ENCODE data around the gene PDXP.
"Not testable (repeated sequence)": the region's sequence is repeated elsewhere in the genome, so short reads cannot be mapped to it uniquely, and the experiment has no call there.

Gene PDXP

DNA sequence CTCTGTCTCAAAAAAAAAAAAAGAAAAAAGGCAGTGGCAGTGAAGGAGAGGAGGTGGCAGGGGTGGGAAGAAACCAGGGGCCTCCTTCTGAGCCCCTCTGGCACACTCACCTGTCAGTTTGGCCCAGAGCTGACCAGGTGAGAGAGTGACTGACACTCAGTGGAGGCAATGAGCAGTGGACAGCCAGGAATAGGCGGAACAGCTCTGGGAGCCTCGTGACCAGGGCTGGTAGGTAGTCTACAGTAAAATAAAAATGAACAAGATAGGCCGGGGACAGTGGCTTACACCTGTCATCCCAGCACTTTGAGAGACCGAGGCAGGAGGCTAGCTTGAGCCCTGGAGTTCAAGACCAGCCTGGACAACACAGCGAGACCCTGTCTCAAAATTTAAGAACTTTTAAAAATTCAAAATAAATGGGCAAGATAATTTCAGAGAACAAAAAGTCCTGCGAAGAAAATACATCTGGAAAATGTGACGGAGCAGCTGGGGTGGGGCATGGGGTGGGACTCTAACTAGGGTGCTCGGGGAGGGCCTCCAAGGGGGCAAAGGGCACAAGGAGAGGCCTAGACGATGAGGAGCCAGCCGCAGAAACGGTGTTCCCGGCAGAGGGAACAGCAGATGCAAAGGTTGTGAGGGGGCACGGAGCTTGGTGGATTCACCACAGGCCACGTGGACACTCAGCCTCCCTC is 3.8 kb upstream of the PDXP start:
- H3K4me3 ChIP-seq (ENCODE audit: control insufficient read depth in 1 of 7, extremely low read depth in 1 of 7, insufficient read depth in 4 of 7, low read depth in 2 of 7, low read length in 6 of 7): no peak overlapping the region
- H3K27ac ChIP-seq (ENCODE audit: insufficient read depth in 1 of 2, low read depth in 1 of 2, low read length in 2 of 2, poor library complexity in 1 of 2, severe bottlenecking in 2 of 2): no peak overlapping the region
- H3K36me3 ChIP-seq (ENCODE audit: control insufficient read depth in 4 of 4, insufficient read depth in 4 of 4, low read length in 3 of 4): peaks cover 4 to 37% (median 24%) of the 10 kb centered on the region in 4 experiments
- WGBS (ENCODE audit: insufficient coverage): 92% methylated on average over 12 of the region's 14 CpGs
- H3K9me3 ChIP-seq (ENCODE audit: control extremely low read depth in 1 of 5, control insufficient read depth in 4 of 5, insufficient read depth in 2 of 5, low read depth in 1 of 5, low read length in 4 of 5): no peaks in the 10 kb centered on the region
- ChIA-PET CTCF (interaction anchor here (1.0 to 39.6 kb wide), 3 partner anchors 17 to 50 kb away, joined by 3 to 672 read pairs (median 494); partner anchors contain the start of genes LGALS1, NOL12 and SH3BP1), POLR2A (no interaction called here)
- H3K27me3 ChIP-seq (replicated peaks in 2 of 5; ENCODE audit: control insufficient read depth in 4 of 5, insufficient read depth in 5 of 5, low read length in 4 of 5): no peaks in the 10 kb centered on the region
- DNase-seq: no peak
- peaks cover 7 to 18% (median 17%) of the 10 kb centered on the region in 4 experiments for H3K4me1 ChIP-seq (ENCODE audit: control extremely low read depth in 1 of 4, control insufficient read depth in 4 of 4, insufficient read depth in 4 of 4, low read length in 3 of 4)

DNA sequence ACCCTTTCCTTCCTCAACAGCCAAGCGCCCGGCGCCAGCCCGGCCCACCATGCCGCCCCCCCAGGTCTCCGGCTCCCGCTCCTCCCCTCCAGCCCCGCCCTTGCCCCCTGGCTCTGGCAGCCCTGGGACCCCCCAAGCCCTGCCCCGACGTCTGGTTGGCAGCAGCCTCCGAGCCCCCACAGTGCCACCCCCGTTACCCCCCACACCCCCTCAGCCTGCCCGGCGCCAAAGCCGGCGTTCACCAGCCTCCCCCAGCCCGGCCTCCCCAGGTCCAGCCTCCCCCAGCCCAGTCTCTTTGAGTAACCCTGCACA is 3.3 kb upstream of the PDXP start:
- ChIA-PET CTCF (interaction anchor here (1.0 to 39.6 kb wide), 3 partner anchors 18 to 50 kb away, joined by 3 to 672 read pairs (median 494); partner anchors contain the start of genes LGALS1, NOL12 and SH3BP1), POLR2A (no interaction called here)
- Histone ChIP-seq H3K4me3 (ENCODE audit: control insufficient read depth in 1 of 7, extremely low read depth in 1 of 7, insufficient read depth in 4 of 7, low read depth in 2 of 7, low read length in 6 of 7) (no peak overlapping the region), H3K9me3 (ENCODE audit: control extremely low read depth in 1 of 5, control insufficient read depth in 4 of 5, insufficient read depth in 2 of 5, low read depth in 1 of 5, low read length in 4 of 5) (no peaks in the 10 kb centered on the region), H3K36me3 (ENCODE audit: control insufficient read depth in 4 of 4, insufficient read depth in 4 of 4, low read length in 3 of 4) (peaks cover 4 to 32% (median 19%) of the 10 kb centered on the region in 4 experiments), H3K4me1 (ENCODE audit: control extremely low read depth in 1 of 4, control insufficient read depth in 4 of 4, insufficient read depth in 4 of 4, low read length in 3 of 4) (peaks cover 10 to 23% (median 22%) of the 10 kb centered on the region in 4 experiments), H3K27ac (ENCODE audit: insufficient read depth in 1 of 2, low read depth in 1 of 2, low read length in 2 of 2, poor library complexity in 1 of 2, severe bottlenecking in 2 of 2) (no peak overlapping the region), H3K27me3 (replicated peaks in 2 of 5; ENCODE audit: control insufficient read depth in 4 of 5, insufficient read depth in 5 of 5, low read length in 4 of 5) (no peaks in the 10 kb centered on the region)
- 89% methylated on average over 4 of the region's 17 CpGs for WGBS (ENCODE audit: insufficient coverage)
- DNase-seq: no peak

DNA sequence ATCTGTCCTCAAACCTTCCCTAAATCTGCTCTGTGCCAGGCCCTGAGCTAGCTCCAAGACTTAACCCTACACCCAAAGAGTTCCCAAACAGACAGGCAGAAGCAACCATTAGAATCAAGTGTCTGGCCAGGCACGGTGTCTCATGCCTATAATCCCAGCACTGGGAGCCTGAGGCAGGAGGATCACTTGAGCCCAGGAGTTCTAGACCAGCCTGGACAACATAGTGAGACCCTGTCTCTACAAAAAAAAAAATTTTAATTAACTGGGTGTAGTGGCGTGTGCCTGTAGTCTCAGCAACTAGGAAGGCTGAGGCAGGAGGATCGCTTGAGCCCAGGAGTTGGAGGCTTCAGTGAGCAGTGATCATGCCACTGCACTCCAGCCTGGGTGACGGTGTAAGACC is 1.9 kb upstream of the PDXP start:
- H3K4me3 ChIP-seq (ENCODE audit: control insufficient read depth in 1 of 7, extremely low read depth in 1 of 7, insufficient read depth in 4 of 7, low read depth in 2 of 7, low read length in 6 of 7); H3K27me3 ChIP-seq (replicated peaks in 2 of 5; ENCODE audit: control insufficient read depth in 4 of 5, insufficient read depth in 5 of 5, low read length in 4 of 5); POLR2A ChIA-PET; H3K9me3 ChIP-seq (ENCODE audit: control extremely low read depth in 1 of 5, control insufficient read depth in 4 of 5, insufficient read depth in 2 of 5, low read depth in 1 of 5, low read length in 4 of 5); DNase-seq; H3K27ac ChIP-seq (ENCODE audit: insufficient read depth in 1 of 2, low read depth in 1 of 2, low read length in 2 of 2, poor library complexity in 1 of 2, severe bottlenecking in 2 of 2): not testable (repeated sequence)
- peaks cover 2 to 30% (median 11%) of the 10 kb centered on the region in 4 experiments for H3K36me3 ChIP-seq (ENCODE audit: control insufficient read depth in 4 of 4, insufficient read depth in 4 of 4, low read length in 3 of 4)
- 100% methylated on average over 4 of the region's 4 CpGs for WGBS (ENCODE audit: insufficient coverage)
- peaks cover 13 to 37% (median 35%) of the 10 kb centered on the region in 4 experiments for H3K4me1 ChIP-seq (ENCODE audit: control extremely low read depth in 1 of 4, control insufficient read depth in 4 of 4, insufficient read depth in 4 of 4, low read length in 3 of 4)
- CTCF ChIA-PET: interaction anchor here (25.2 to 39.6 kb wide), 2 partner anchors 19 to 21 kb away, joined by 494 to 672 read pairs; partner anchors contain the start of genes LGALS1, NOL12 and SH3BP1

DNA sequence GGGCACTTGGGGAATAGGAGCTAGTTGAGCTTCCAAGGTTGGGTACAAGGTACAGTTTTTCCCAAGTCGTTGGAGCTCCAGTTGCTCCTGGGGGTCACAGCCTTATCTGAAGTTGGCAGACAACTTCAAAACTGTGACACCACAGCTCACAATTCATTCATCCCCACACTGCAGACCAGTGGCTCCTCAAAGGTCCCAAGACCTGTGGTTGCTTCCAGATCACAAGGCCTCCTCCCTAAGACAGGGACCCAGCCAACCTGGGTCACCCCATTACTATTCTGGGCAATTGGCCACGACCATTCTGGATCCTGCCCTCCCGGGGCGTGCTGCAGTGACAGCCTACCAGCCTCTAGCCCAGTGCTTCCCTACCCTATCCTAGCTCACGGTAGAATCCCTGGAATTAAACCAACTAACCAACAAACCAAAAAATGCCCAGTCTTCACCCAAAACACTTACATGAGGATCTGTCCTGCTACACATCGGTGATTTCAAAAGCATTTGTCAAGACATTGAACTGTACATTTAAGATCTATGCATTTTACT is 862 bp upstream of the PDXP start:
- Histone ChIP-seq H3K9me3 (ENCODE audit: control extremely low read depth in 1 of 5, control insufficient read depth in 4 of 5, insufficient read depth in 2 of 5, low read depth in 1 of 5, low read length in 4 of 5) (no peaks in the 10 kb centered on the region), H3K4me1 (ENCODE audit: control extremely low read depth in 1 of 4, control insufficient read depth in 4 of 4, insufficient read depth in 4 of 4, low read length in 3 of 4) (peaks cover 13 to 38% (median 37%) of the 10 kb centered on the region in 4 experiments), H3K27me3 (replicated peaks in 2 of 5; ENCODE audit: control insufficient read depth in 4 of 5, insufficient read depth in 5 of 5, low read length in 4 of 5) (no peaks in the 10 kb centered on the region), H3K27ac (ENCODE audit: insufficient read depth in 1 of 2, low read depth in 1 of 2, low read length in 2 of 2, poor library complexity in 1 of 2, severe bottlenecking in 2 of 2) (peak overlapping the region; percentile 13 to 79), H3K36me3 (ENCODE audit: control insufficient read depth in 4 of 4, insufficient read depth in 4 of 4, low read length in 3 of 4) (peaks cover 2 to 36% (median 11%) of the 10 kb centered on the region in 4 experiments), H3K4me3 (ENCODE audit: control insufficient read depth in 1 of 7, extremely low read depth in 1 of 7, insufficient read depth in 4 of 7, low read depth in 2 of 7, low read length in 6 of 7) (peak overlapping the region in 6 of 7 experiments; percentile 36 to 85 (median 72))
- CTCF ChIA-PET: interaction anchor here (0.9 to 39.6 kb wide), 5 partner anchors 20 to 50 kb away, joined by 3 to 672 read pairs (median 5); partner anchors contain the start of genes LGALS1, NOL12 and SH3BP1
- POLR2A ChIA-PET: interaction anchor here (0.8 to 1.5 kb wide), 6 partner anchors 14 to 148 kb away, joined by 3 to 4 read pairs (median 4); partner anchors contain the start of gene GGA1
- WGBS (ENCODE audit: insufficient coverage): 17% methylated on average over 4 of the region's 6 CpGs
- DNase-seq: peak in 1 of 3 donors; percentile 28

DNA sequence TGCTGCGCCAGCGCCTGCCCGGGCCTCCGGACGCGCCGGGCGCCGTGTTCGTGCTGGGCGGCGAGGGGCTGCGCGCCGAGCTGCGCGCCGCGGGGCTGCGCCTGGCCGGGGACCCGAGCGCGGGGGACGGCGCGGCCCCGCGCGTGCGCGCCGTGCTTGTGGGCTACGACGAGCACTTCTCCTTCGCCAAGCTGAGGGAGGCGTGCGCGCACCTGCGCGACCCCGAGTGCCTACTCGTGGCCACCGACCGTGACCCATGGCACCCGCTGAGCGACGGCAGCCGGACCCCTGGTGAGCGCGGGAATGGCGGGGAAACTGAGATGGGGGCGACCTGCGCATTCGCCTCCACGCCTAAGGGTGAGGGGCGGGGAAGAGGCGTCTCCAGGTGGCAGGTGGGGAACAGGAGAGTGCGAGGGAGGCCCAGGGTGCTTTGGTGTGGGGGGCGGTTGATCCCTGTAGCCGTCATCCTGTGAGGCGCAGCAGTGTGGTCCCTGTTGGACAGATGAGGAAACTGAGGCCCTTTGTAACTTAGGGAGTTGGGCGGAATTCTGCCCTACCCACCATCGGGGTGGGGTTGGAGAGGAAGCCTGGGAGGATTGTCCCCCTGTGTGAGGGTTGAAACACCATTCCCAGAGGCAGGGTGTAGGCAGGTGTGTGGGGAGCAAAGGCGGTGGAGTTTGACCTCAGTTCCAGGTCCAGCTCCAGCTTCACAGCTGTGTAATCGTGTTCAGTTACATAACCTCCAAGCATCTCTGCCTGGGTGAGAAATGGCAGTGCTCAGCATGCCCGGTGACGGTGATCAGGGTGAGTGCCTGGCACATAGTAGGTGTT is 758 bp downstream of the PDXP start:
- ChIA-PET CTCF (interaction anchor here (0.8 to 39.6 kb wide), 7 partner anchors 18 to 76 kb away, joined by 3 to 672 read pairs (median 4); partner anchors contain the start of genes LGALS1, NOL12 and SH3BP1), POLR2A (interaction anchor here (1.0 to 1.5 kb wide), 5 partner anchors 14 to 51 kb away, joined by 3 to 5 read pairs (median 4); partner anchors contain the start of gene GGA1)
- Histone ChIP-seq H3K27me3 (replicated peaks in 2 of 5; ENCODE audit: control insufficient read depth in 4 of 5, insufficient read depth in 5 of 5, low read length in 4 of 5) (no peaks in the 10 kb centered on the region), H3K9me3 (ENCODE audit: control extremely low read depth in 1 of 5, control insufficient read depth in 4 of 5, insufficient read depth in 2 of 5, low read depth in 1 of 5, low read length in 4 of 5) (no peaks in the 10 kb centered on the region), H3K4me3 (ENCODE audit: control insufficient read depth in 1 of 7, extremely low read depth in 1 of 7, insufficient read depth in 4 of 7, low read depth in 2 of 7, low read length in 6 of 7) (peak overlapping the region; percentile 37 to 85 (median 69)), H3K4me1 (ENCODE audit: control extremely low read depth in 1 of 4, control insufficient read depth in 4 of 4, insufficient read depth in 4 of 4, low read length in 3 of 4) (peaks cover 13 to 38% (median 37%) of the 10 kb centered on the region in 4 experiments), H3K27ac (ENCODE audit: insufficient read depth in 1 of 2, low read depth in 1 of 2, low read length in 2 of 2, poor library complexity in 1 of 2, severe bottlenecking in 2 of 2) (peak overlapping the region in 1 of 2 experiments; percentile 60), H3K36me3 (ENCODE audit: control insufficient read depth in 4 of 4, insufficient read depth in 4 of 4, low read length in 3 of 4) (peaks cover 0 to 26% (median 3%) of the 10 kb centered on the region in 4 experiments)
- WGBS (ENCODE audit: insufficient coverage): 4% methylated on average over 59 of the region's 68 CpGs
- DNase-seq: peak in 2 of 3 donors; percentile 61 to 65

DNA sequence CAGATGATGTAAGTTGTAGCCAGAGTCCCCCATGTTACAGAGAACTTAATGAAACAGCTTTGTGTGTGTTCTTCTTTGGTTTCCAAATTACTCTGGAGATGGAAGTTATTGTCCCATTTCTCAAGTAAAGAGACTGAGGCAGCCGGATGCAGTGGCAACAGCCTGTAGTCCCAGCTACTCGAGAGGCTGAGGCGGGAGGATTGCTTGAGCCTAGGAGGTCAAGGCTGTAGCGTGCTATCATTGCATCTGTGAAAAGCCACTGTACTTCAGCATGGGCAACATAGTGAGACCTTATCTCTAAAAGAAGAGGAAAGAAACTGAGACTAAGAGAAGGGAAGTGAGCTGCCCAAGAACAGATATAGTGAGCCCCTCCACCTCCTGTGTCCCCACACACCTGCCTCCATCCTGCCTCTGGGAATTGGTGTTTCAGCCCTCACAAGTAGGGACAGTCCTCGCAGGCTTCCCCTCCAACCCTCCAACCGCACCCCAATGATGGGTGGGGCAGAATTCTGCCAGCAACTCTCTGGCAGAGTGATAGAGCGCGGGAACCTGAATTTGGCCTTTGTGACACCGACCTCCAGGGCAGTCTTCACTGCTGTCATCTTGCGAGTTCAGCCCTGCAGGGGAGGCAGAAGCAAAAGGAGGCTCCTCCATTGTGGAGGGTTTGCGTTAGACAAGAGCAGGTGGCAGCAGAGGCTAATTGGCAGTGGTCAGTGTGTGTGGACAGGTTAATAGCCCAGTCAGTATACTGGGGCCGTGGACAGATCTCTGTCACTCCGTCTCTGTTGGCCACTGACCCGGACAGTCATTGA is 1.6 kb downstream of the PDXP start:
- no peaks in the 10 kb centered on the region for H3K9me3 ChIP-seq (ENCODE audit: control extremely low read depth in 1 of 5, control insufficient read depth in 4 of 5, insufficient read depth in 2 of 5, low read depth in 1 of 5, low read length in 4 of 5)
- H3K36me3 ChIP-seq (ENCODE audit: control insufficient read depth in 4 of 4, insufficient read depth in 4 of 4, low read length in 3 of 4): peaks cover 0 to 32% (median 5%) of the 10 kb centered on the region in 4 experiments
- 92% methylated on average over 11 of the region's 14 CpGs for WGBS (ENCODE audit: insufficient coverage)
- no peaks in the 10 kb centered on the region for H3K27me3 ChIP-seq (replicated peaks in 2 of 5; ENCODE audit: control insufficient read depth in 4 of 5, insufficient read depth in 5 of 5, low read length in 4 of 5)
- H3K4me3 ChIP-seq (ENCODE audit: control insufficient read depth in 1 of 7, extremely low read depth in 1 of 7, insufficient read depth in 4 of 7, low read depth in 2 of 7, low read length in 6 of 7): peak overlapping the region in 5 of 7 experiments; percentile 69 to 85 (median 75)
- CTCF ChIA-PET: interaction anchor here (0.8 to 39.6 kb wide), 8 partner anchors 18 to 274 kb away, joined by 3 to 672 read pairs (median 4); partner anchors contain the start of genes LGALS1, NOL12, SH3BP1 and TRIOBP
- POLR2A ChIA-PET: interaction anchor here (0.7 to 1.6 kb wide), 2 partner anchors 11 to 164 kb away, joined by 3 to 5 read pairs; no protein-coding TSS in a partner anchor
- H3K27ac ChIP-seq (ENCODE audit: insufficient read depth in 1 of 2, low read depth in 1 of 2, low read length in 2 of 2, poor library complexity in 1 of 2, severe bottlenecking in 2 of 2): no peak overlapping the region
- DNase-seq: peak in 1 of 3 donors; percentile 20
- peaks cover 13 to 38% (median 37%) of the 10 kb centered on the region in 4 experiments for H3K4me1 ChIP-seq (ENCODE audit: control extremely low read depth in 1 of 4, control insufficient read depth in 4 of 4, insufficient read depth in 4 of 4, low read length in 3 of 4)

Measured in common myeloid progenitor, CD34-positive (primary cell).